ENCODE data around the gene CPSF3. TPM values are rescaled to one million over a fixed set of nuclear protein-coding genes. Genes with fewer than 3 reads are reported as not detected.

Gene CPSF3
- total and polyA plus RNA-seq, 2 of the 13 experiments (the other 11 are each of a cell fraction or from before 2014, with no cell fraction given), result 19.8 to 93.0 TPM

GRCh38 chr2:9380702-9381628 lies 42.5 kb upstream of the CPSF3 start (continued):
- peak; percentile 49 for TF ChIP-seq CTCF (CRISPR knock-in tag; IDR thresholded peaks at IDR 0.05)
- TF ChIP-seq SMAD1 (CRISPR knock-in tag; IDR thresholded peaks at IDR 0.05; ENCODE audit: borderline replicate concordance, low read depth), result no peak
- TF ChIP-seq DZIP1 (CRISPR knock-in tag; IDR thresholded peaks at IDR 0.05), result no peak
- no peak for TF ChIP-seq PBX2 (CRISPR knock-in tag; IDR thresholded peaks at IDR 0.05)
- 0 out of 2 replicates have a peak, but pooled peaks have one; percentile 61 for TF ChIP-seq NFIC (IDR thresholded peaks at IDR 0.05; ENCODE audit: low read length)
- no peak for TF ChIP-seq USF2 (IDR thresholded peaks at IDR 0.05; ENCODE audit: low read depth, low read length)
- TF ChIP-seq USF2 (CRISPR knock-in tag; IDR thresholded peaks at IDR 0.05; ENCODE audit: borderline replicate concordance), result no peak
- TF ChIP-seq JDP2 (CRISPR knock-in tag; IDR thresholded peaks at IDR 0.05; ENCODE audit: borderline replicate concordance), result no peak
- 0 out of 2 replicates have a peak, but pooled peaks have one; percentile 17 for TF ChIP-seq ZMYM2 (CRISPR knock-in tag; IDR thresholded peaks at IDR 0.05)
- TF ChIP-seq PRPF4 (IDR thresholded peaks at IDR 0.05; ENCODE audit: low read depth, low read length, poor library complexity, severe bottlenecking), result no peak
- no peak for TF ChIP-seq FUBP1 (CRISPR knock-in tag; IDR thresholded peaks at IDR 0.05; ENCODE audit: borderline replicate concordance)
- TF ChIP-seq RBAK (CRISPR knock-in tag; IDR thresholded peaks at IDR 0.05), result no peak
- TF ChIP-seq ZNF12 (CRISPR knock-in tag; IDR thresholded peaks at IDR 0.05), result 0 out of 2 replicates have a peak, but pooled peaks have one; percentile 68
- no peak for TF ChIP-seq ZNF18 (CRISPR knock-in tag; IDR thresholded peaks at IDR 0.05; ENCODE audit: insufficient replicate concordance)
- peak; percentile 79; the same call in 1 of the 2 replicates for TF ChIP-seq HOXD1 (CRISPR knock-in tag; IDR thresholded peaks at IDR 0.05)
- no peak for TF ChIP-seq ZC3H4 (CRISPR knock-in tag; IDR thresholded peaks at IDR 0.05; ENCODE audit: borderline replicate concordance)
